ENCODE data around the gene GP1BA. TPM values are rescaled to one million over a fixed set of nuclear protein-coding genes. Genes with fewer than 3 reads are reported as not detected.
"Not testable (repeated sequence)": the region's sequence is repeated elsewhere in the genome, so short reads cannot be mapped to it uniquely, and the experiment has no call there.

Gene GP1BA
- total and polyA plus RNA-seq, 10 of the 15 experiments (the other 5 are each of a cell fraction or from before 2014, with no cell fraction given) = 0.04 to 0.67 (median 0.28) TPM; not detected in 1

DNA sequence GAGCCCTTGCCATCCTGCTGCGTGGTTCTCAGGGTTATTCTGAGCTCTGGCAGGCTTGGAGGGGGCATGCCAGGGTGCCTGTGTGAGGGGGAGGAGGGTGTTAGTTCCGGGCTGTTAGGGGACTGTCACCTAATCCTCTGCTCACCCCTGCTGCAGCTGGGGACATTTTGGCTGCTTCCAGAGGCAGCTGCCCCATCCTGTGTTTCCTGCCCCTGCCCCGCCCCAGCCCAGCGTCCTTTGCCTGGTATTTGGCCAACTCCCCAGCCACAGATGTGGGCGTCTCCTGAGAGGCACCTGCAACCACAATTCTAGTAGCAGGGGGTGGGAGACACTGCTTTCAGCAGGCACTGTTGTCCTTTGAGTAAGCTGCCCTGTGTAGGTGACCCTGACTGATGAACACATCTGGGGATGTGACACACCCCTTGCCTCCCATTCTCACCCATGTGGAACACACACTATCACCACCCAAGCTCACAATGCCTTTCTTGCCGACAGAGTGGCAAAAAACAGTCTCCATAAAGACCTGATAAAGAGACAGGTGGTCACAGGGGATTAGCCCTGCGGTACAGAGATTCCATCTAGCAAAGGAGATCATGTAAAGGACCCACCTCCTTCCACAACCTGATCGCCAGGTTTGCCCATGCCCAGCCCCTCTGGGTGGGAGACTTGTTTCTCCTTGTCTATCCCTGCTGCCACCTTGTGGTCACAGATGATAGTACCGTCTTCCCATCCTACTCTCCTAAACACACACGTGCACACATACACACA is 28.8 kb upstream of the GP1BA start, which contains the start of gene CHRNE (continued):
- TF ChIP-seq BHLHE40 (IDR thresholded peaks at IDR 0.05; ENCODE audit: borderline replicate concordance in 1 of 2, low read depth in 2 of 2, low read length in 1 of 2) = peak; percentile 54 to 67; a peak in 2 of 4 replicates
- no peak for TF ChIP-seq LARP7 (IDR thresholded peaks at IDR 0.05)
- TF ChIP-seq IKZF1 (conservative IDR thresholded peaks at IDR 0.05) = 0 out of 2 replicates have a peak, but pooled peaks have one; percentile 32
- TF ChIP-seq RAD21 (IDR thresholded peaks at IDR 0.05; ENCODE audit: insufficient read depth, low read depth, low read length) = peak; percentile 51
- TF ChIP-seq SPI1 (IDR thresholded peaks at IDR 0.05; ENCODE audit: borderline replicate concordance, insufficient read depth, low read depth, low read length) = no peak
- TF ChIP-seq SMARCA5 (IDR thresholded peaks at IDR 0.05) = 0 out of 2 replicates have a peak, but pooled peaks have one; percentile 55
- TF ChIP-seq SIN3A (IDR thresholded peaks at IDR 0.05; ENCODE audit: low read depth, low read length) = no peak
- TF ChIP-seq RB1 (IDR thresholded peaks at IDR 0.05; ENCODE audit: borderline replicate concordance) = peak; percentile 68; the same call in 1 of the 2 replicates
- no peak for TF ChIP-seq PAX8 (IDR thresholded peaks at IDR 0.05)
- TF ChIP-seq IKZF2 (IDR thresholded peaks at IDR 0.05) = 0 out of 4 replicates have a peak, but pooled peaks of 1 of the 2 experiments have one; percentile 14
- peak; percentile 46; the same call in 1 of the 2 replicates for TF ChIP-seq SMC3 (IDR thresholded peaks at IDR 0.05; ENCODE audit: borderline replicate concordance, low read length)
- TF ChIP-seq, protein P1, sequence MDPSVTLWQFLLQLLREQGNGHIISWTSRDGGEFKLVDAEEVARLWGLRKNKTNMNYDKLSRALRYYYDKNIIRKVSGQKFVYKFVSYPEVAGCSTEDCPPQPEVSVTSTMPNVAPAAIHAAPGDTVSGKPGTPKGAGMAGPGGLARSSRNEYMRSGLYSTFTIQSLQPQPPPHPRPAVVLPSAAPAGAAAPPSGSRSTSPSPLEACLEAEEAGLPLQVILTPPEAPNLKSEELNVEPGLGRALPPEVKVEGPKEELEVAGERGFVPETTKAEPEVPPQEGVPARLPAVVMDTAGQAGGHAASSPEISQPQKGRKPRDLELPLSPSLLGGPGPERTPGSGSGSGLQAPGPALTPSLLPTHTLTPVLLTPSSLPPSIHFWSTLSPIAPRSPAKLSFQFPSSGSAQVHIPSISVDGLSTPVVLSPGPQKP (IDR thresholded peaks at IDR 0.05; ENCODE audit: low read depth, low read length) = no peak
- peak; percentile 29; the same call in 1 of the 2 replicates for TF ChIP-seq RUNX3 (IDR thresholded peaks at IDR 0.05; ENCODE audit: low read length)
- no peak for TF ChIP-seq ATF7 (IDR thresholded peaks at IDR 0.05; ENCODE audit: low read depth)

DNA sequence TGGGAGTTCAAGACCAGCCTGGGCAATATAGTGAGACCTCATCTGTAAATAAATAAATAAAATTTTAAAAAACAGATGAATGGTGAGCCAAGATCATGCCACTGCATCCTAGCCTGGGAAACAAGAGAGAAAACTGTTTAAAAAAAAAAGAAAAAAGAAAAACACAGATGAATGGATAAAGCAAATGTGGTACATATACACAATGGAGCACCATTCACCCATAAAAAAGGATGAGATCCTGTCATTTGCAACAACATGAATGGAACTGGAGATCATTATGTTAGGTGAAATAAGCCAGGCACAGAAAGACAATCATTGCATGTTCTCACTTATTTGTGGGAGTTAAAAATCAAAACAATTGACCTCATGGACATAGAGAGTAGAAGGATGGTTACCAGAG is 25.4 kb upstream of the GP1BA start:
- H3K27me3 ChIP-seq (replicated peaks in 1 of 2; ENCODE audit: control insufficient read depth in 2 of 2, insufficient read depth in 2 of 2, low read length in 1 of 2); in situ Hi-C loops (cut with MboI); POLR2A ChIA-PET; H3K27ac ChIP-seq (ENCODE audit: control insufficient read depth, insufficient read depth); BruUV-seq (replicated peaks); ATAC-seq; H3K4me3 ChIP-seq; FAIRE-seq; intact Hi-C loops (cut with micrococcal nuclease; ENCODE audit: unreplicated experiment); RAD21 ChIA-PET (ENCODE audit: unreplicated experiment); H4K20me1 ChIP-seq (ENCODE audit: control insufficient read depth, insufficient read depth); CTCF ChIA-PET; SMC1A ChIA-PET (ENCODE audit: uncharacterized antibody, unreplicated experiment); H3K36me3 ChIP-seq (ENCODE audit: control insufficient read depth in 2 of 2, insufficient read depth in 2 of 2, low read length in 1 of 2); H3K9me3 ChIP-seq (replicated peaks; ENCODE audit: control insufficient read depth, insufficient read depth, low read length); H3K79me2 ChIP-seq (ENCODE audit: control insufficient read depth, insufficient read depth, low read length); H3K4me2 ChIP-seq (ENCODE audit: control insufficient read depth, insufficient read depth); H3K9ac ChIP-seq (ENCODE audit: control insufficient read depth, insufficient read depth, low read length); H2AFZ ChIP-seq (ENCODE audit: control insufficient read depth, low read depth, low read length); DNase-seq (ENCODE audit: low read depth, low spot score): not testable (repeated sequence)
- peaks cover 14% of the 10 kb centered on the region for H3K4me1 ChIP-seq (ENCODE audit: control insufficient read depth, insufficient read depth, low read length)
